WERI-Rb-1 (cell line): Measurements from ENCODE around the gene TRNT1.

Experiments
- DNase-seq: peaks from one replicate; pipeline ENCODE4 v3.0.0-alpha.2; 2020
- H3K27ac ChIP-seq: fragments of 250-450 bp; sonication (Bioruptor Pico); 2 replicates; pipeline ENCODE4 v1.5.1; 2020; ENCODE audit warnings: mild to moderate bottlenecking, moderate library complexity
- H3K27me3 ChIP-seq: fragments of 250-450 bp; sonication (Bioruptor Pico); 2 replicates; pipeline ENCODE4 v1.5.1; 2021; ENCODE audit warnings: mild to moderate bottlenecking, low read depth, moderate library complexity; ENCODE audit not compliant: insufficient read depth, severe bottlenecking
- H3K36me3 ChIP-seq: fragments of 250-450 bp; sonication (Bioruptor Pico); 2 replicates; pipeline ENCODE4 v1.5.1; 2020; ENCODE audit warnings: mild to moderate bottlenecking, moderate library complexity
- H3K4me3 ChIP-seq: 2 replicates; pipeline ENCODE4 v1.5.1; 2011; ENCODE audit warnings: low read depth, mild to moderate bottlenecking, control low read depth, low read length
- H3K9me3 ChIP-seq: fragments of 250-450 bp; sonication (Bioruptor Pico); 2 replicates; pipeline ENCODE4 v1.5.1; 2021; ENCODE audit warnings: mild to moderate bottlenecking, moderate library complexity; ENCODE audit not compliant: severe bottlenecking
- CTCF ChIP-seq: IDR thresholded peaks from 2 replicates; pipeline ENCODE4 v1.5.1; 2011; ENCODE audit warnings: low read depth, mild to moderate bottlenecking, control low read depth, inconsistent platforms, low read length

The TRNT1 gene

GRCh38 chr3:3109407-3110298 lies 17.1 kb upstream of the TRNT1 start:
- Histone ChIP-seq H3K4me3 (no peak overlapping the region), H3K27ac (no peak overlapping the region), H3K9me3 (no peaks in the 10 kb centered on the region), H3K27me3 (no peaks in the 10 kb centered on the region), H3K36me3 (no peaks in the 10 kb centered on the region)
- TF ChIP-seq CTCF = no peak
- no peak for DNase-seq

- H3K27ac ChIP-seq = no peak within 1 kb of the TSS
- H3K9me3 ChIP-seq = no peaks in the 10 kb centered on the region
- TF ChIP-seq CTCF = no peak
- no peak for DNase-seq
- no peak within 1 kb of the TSS for H3K4me3 ChIP-seq
- no peaks in the 10 kb centered on the region for H3K36me3 ChIP-seq
- H3K27me3 ChIP-seq = no peaks in the 10 kb centered on the region
Observed at GRCh38 chr3:3110299-3110630, 16.5 kb upstream of the TRNT1 start, which contains the start of gene IL5RA. Gene IL5RA, minus strand, starts transcription at chr3:3110374. Its CDS starts 5,390 bp downstream, at chr3:3104984.

- no peak for DNase-seq
Observed at GRCh38 chr3:3110749-3111361, 15.9 kb upstream of the TRNT1 start.

GRCh38 chr3:3113042-3113709 lies 13.6 kb upstream of the TRNT1 start:
- H3K36me3 ChIP-seq = no peaks in the 10 kb centered on the region
- H3K4me3 ChIP-seq = no peak overlapping the region
- no peak overlapping the region for H3K27ac ChIP-seq
- TF ChIP-seq CTCF = no peak
- DNase-seq = no peak
- no peaks in the 10 kb centered on the region for H3K9me3 ChIP-seq
- H3K27me3 ChIP-seq = no peaks in the 10 kb centered on the region

More at GRCh38 chr3:3110749-3111361, 15.9 kb upstream of the TRNT1 start:
- Histone ChIP-seq H3K9me3 (no peaks in the 10 kb centered on the region), H3K27ac (no peak overlapping the region), H3K27me3 (no peaks in the 10 kb centered on the region), H3K36me3 (no peaks in the 10 kb centered on the region), H3K4me3 (no peak overlapping the region)
- TF ChIP-seq CTCF = no peak

- no peak overlapping the region for H3K4me3 ChIP-seq
- TF ChIP-seq CTCF = no peak
Observed at GRCh38 chr3:3117651-3118050, 9.1 kb upstream of the TRNT1 start.

More at GRCh38 chr3:3117651-3118050, 9.1 kb upstream of the TRNT1 start:
- no peak for DNase-seq
- Histone ChIP-seq H3K9me3 (no peaks in the 10 kb centered on the region), H3K36me3 (no peaks in the 10 kb centered on the region), H3K27ac (no peak overlapping the region), H3K27me3 (no peaks in the 10 kb centered on the region)
